ENCODE measurements around the gene SH2D3C. TPM values are rescaled to one million over a fixed set of nuclear protein-coding genes. Genes with fewer than 3 reads are reported as not detected.

Gene SH2D3C
- total and polyA plus RNA-seq, 9 of the 15 experiments (the other 6 are each of a cell fraction or from before 2014, with no cell fraction given), result 0.03 to 1.2 (median 0.22) TPM; not detected in 1

DNA sequence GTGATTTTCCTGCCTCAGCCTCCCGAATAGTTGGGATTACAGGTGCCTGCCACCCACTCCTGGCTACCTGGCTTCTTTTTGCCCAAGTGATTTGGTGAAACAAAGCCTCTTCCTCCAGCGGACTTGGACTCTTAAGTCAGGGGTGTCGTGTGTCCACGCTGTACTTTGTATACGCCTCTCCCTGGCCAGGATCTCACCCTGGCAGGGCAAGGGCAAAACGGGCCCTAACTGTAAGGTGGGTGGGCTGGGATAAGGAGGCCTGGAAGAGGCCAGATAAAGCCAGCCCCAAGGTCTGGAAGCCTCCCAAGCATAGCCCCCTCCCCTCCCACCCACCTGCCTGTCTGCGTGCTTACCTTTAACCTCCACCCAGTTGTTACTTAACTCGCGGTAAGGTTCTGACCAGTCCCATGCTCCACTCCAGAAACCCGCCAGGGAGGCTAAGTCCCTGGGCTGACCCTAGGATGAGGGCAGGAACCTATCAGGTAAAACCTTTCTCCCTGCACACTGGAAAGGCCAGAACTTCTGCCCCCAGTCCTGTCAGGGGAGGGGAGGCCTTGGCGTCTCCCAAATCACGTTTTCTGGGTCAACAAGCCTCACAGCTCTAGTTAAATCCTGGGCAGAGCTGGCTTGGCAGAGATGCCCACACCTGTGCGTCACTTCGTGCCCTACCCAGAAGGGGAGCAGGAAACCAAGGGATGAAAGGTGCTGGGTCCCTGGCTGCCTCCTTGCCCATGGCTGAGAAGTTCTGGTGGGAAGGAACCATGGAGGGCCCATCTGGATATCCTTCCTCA, 15.7 kb upstream of the SH2D3C start:
- peaks cover 40% of the 10 kb centered on the region; the same call in 2 of the 3 replicates for H3K36me3 ChIP-seq (ENCODE audit: control insufficient read depth, insufficient read depth, low read length)
- H3K9ac ChIP-seq (ENCODE audit: insufficient read depth in 1 of 2, low read depth in 2 of 2, low read length in 2 of 2), result peak overlapping the region in 1 of 2 experiments; percentile 77; a peak in 1 of 4 replicates
- ChIA-PET CTCF (ENCODE audit: low intra/inter-chr PET ratio) (no interaction called here), POLR2A (interaction anchor here (0.5 to 2.7 kb wide), 6 partner anchors 8 to 83 kb away, joined by 4 to 19 read pairs (median 9); partner anchors contain the start of genes AK1 and FPGS)
- H3K27me3 ChIP-seq (ENCODE audit: control insufficient read depth in 2 of 2, insufficient read depth in 2 of 2, low read length in 2 of 2), result no peaks in the 10 kb centered on the region
- no peak overlapping the region for H3K27ac ChIP-seq (ENCODE audit: extremely low read depth, low read depth, low read length)
- H3K4me3 ChIP-seq, result no peak overlapping the region
- peaks cover 2 to 19% of the 10 kb centered on the region in 2 experiments; a peak in 4 of 5 replicates for H3K4me1 ChIP-seq (replicated peaks in 1 of 2; ENCODE audit: control insufficient read depth in 2 of 2, insufficient read depth in 2 of 2, low read length in 2 of 2)
- 63% methylated on average over 13 of the region's 14 CpGs for WGBS (ENCODE audit: insufficient coverage, low coverage, missing lambda C conversion rate)
- H3K4me2 ChIP-seq (ENCODE audit: insufficient read depth, low read length), result no peak overlapping the region
- intact Hi-C loops (cut with micrococcal nuclease), result no loop called here
- no peaks in the 10 kb centered on the region for H3K9me1 ChIP-seq (ENCODE audit: control insufficient read depth, insufficient read depth, low read length)
- DNase-seq (ENCODE audit: extremely low read depth in 1 of 4, low spot score in 3 of 4), result peak in 1 of 4 experiments; percentile 46
- peaks cover 11% of the 10 kb centered on the region for H3K79me2 ChIP-seq (ENCODE audit: control insufficient read depth, insufficient read depth, low read length)
- H4K20me1 ChIP-seq (replicated peaks; ENCODE audit: control insufficient read depth, insufficient read depth, low read length), result peaks cover 3% of the 10 kb centered on the region; the same call in 1 of the 2 replicates
- BruUV-seq (replicated peaks), result no TSS peak
- in situ Hi-C loops (cut with MboI), result no loop called here
- ATAC-seq, result peak; percentile 56
- FAIRE-seq, result no peak
- H2AFZ ChIP-seq (ENCODE audit: low read depth, low read length), result no peak overlapping the region
- no peaks in the 10 kb centered on the region for H3K9me3 ChIP-seq (replicated peaks; ENCODE audit: control insufficient read depth, insufficient read depth, low read depth, low read length)
- TF ChIP-seq MTF1 (CRISPR knock-in tag; IDR thresholded peaks at IDR 0.05; ENCODE audit: borderline replicate concordance) (no peak), NFYB (IDR thresholded peaks at IDR 0.05; ENCODE audit: extremely low read depth, insufficient read length) (no peak), ZBTB7A (IDR thresholded peaks at IDR 0.05; ENCODE audit: borderline replicate concordance, control insufficient read depth, low read depth, low read length) (0 out of 2 replicates have a peak, but pooled peaks have one; percentile 22), ZNF766 (CRISPR knock-in tag; conservative IDR thresholded peaks at IDR 0.05) (no peak), RBM14 (IDR thresholded peaks at IDR 0.05; ENCODE audit: borderline replicate concordance, insufficient read depth, low read depth, low read length) (no peak), POLR2AphosphoS2 (IDR thresholded peaks at IDR 0.05; ENCODE audit: low read length) (peak; percentile 87; the same call in 1 of the 2 replicates), POLR2A (conservative IDR thresholded peaks at IDR 0.05) (peak; percentile 60)
- TF ChIP-seq, protein P1, sequence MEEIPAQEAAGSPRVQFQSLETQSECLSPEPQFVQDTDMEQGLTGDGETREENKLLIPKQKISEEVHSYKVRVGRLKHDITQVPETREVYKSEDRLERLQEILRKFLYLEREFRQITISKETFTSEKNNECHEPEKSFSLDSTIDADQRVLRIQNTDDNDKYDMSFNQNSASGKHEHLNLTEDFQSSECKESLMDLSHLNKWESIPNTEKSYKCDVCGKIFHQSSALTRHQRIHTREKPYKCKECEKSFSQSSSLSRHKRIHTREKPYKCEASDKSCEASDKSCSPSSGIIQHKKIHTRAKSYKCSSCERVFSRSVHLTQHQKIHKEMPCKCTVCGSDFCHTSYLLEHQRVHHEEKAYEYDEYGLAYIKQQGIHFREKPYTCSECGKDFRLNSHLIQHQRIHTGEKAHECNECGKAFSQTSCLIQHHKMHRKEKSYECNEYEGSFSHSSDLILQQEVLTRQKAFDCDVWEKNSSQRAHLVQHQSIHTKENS (CRISPR knock-in tag; IDR thresholded peaks at IDR 0.05), result no peak
- TF ChIP-seq, protein P2, sequence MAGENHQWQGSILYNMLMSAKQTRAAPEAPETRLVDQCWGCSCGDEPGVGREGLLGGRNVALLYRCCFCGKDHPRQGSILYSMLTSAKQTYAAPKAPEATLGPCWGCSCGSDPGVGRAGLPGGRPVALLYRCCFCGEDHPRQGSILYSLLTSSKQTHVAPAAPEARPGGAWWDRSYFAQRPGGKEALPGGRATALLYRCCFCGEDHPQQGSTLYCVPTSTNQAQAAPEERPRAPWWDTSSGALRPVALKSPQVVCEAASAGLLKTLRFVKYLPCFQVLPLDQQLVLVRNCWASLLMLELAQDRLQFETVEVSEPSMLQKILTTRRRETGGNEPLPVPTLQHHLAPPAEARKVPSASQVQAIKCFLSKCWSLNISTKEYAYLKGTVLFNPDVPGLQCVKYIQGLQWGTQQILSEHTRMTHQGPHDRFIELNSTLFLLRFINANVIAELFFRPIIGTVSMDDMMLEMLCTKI (IDR thresholded peaks at IDR 0.05; ENCODE audit: partially characterized antibody), result no peak
- TF ChIP-seq, protein P3, sequence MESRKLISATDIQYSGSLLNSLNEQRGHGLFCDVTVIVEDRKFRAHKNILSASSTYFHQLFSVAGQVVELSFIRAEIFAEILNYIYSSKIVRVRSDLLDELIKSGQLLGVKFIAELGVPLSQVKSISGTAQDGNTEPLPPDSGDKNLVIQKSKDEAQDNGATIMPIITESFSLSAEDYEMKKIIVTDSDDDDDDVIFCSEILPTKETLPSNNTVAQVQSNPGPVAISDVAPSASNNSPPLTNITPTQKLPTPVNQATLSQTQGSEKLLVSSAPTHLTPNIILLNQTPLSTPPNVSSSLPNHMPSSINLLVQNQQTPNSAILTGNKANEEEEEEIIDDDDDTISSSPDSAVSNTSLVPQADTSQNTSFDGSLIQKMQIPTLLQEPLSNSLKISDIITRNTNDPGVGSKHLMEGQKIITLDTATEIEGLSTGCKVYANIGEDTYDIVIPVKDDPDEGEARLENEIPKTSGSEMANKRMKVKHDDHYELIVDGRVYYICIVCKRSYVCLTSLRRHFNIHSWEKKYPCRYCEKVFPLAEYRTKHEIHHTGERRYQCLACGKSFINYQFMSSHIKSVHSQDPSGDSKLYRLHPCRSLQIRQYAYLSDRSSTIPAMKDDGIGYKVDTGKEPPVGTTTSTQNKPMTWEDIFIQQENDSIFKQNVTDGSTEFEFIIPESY (CRISPR knock-in tag; IDR thresholded peaks at IDR 0.05), result peak; percentile 60; the same call in 1 of the 2 replicates
- TF ChIP-seq, protein P4, sequence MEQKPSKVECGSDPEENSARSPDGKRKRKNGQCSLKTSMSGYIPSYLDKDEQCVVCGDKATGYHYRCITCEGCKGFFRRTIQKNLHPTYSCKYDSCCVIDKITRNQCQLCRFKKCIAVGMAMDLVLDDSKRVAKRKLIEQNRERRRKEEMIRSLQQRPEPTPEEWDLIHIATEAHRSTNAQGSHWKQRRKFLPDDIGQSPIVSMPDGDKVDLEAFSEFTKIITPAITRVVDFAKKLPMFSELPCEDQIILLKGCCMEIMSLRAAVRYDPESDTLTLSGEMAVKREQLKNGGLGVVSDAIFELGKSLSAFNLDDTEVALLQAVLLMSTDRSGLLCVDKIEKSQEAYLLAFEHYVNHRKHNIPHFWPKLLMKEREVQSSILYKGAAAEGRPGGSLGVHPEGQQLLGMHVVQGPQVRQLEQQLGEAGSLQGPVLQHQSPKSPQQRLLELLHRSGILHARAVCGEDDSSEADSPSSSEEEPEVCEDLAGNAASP (IDR thresholded peaks at IDR 0.05), result no peak
- TF ChIP-seq, protein P5, sequence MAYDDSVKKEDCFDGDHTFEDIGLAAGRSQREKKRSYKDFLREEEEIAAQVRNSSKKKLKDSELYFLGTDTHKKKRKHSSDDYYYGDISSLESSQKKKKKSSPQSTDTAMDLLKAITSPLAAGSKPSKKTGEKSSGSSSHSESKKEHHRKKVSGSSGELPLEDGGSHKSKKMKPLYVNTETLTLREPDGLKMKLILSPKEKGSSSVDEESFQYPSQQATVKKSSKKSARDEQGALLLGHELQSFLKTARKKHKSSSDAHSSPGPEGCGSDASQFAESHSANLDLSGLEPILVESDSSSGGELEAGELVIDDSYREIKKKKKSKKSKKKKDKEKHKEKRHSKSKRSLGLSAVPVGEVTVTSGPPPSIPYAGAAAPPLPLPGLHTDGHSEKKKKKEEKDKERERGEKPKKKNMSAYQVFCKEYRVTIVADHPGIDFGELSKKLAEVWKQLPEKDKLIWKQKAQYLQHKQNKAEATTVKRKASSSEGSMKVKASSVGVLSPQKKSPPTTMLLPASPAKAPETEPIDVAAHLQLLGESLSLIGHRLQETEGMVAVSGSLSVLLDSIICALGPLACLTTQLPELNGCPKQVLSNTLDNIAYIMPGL (CRISPR knock-in tag; IDR thresholded peaks at IDR 0.05), result no peak

Data from K562 (cell line).